A673 (cell line): ENCODE data around the gene DSCAML1. TPM values are rescaled to one million over a fixed set of nuclear protein-coding genes. Genes with fewer than 3 reads are reported as not detected.

Source experiments
- BruUV-seq: library from RNA; stranded (reverse); fragments of 400-500 nt; replicated peaks from 2 replicates; lab custom pipeline; 2021; lab: Mats Ljungman, UMichigan
- CTCF ChIA-PET: fragments of 300-600 bp; sonication (Branson Sonifier 250); formaldehyde crosslinking; loops from one replicate; lab custom pipeline; 2022; ENCODE audit warnings: antibody characterized with exemption; lab: Charles Lee
- POLR2A ChIA-PET: fragments of 300-600 bp; sonication (Branson Sonifier 250); formaldehyde crosslinking; loops from one replicate; lab custom pipeline; 2022; ENCODE audit warnings: antibody characterized with exemption; ENCODE audit not compliant: low non-redundant PET; lab: Charles Lee
- DNase-seq: peaks from one replicate; pipeline ENCODE4 v3.0.0-alpha.2; 2015; ENCODE audit warnings: low spot score
- H3K27ac ChIP-seq: fragments of 200-600 bp; sonication (generic); 2 replicates; pipeline ENCODE4 v1.5.1; 2016; ENCODE audit warnings: mixed run types, low read depth, mild to moderate bottlenecking, mixed read lengths, antibody characterized with exemption, low read length; ENCODE audit not compliant: poor library complexity, severe bottlenecking
- H3K27me3 ChIP-seq: fragments of 200-600 bp; sonication (generic); replicated peaks from 2 replicates; pipeline ENCODE4 v1.6.1; 2017; ENCODE audit warnings: mixed run types, low read depth, mild to moderate bottlenecking, mixed read lengths, antibody characterized with exemption, low read length; ENCODE audit not compliant: insufficient read depth, poor library complexity
- H3K36me3 ChIP-seq: fragments of 200-600 bp; sonication (generic); 2 replicates; pipeline ENCODE4 v1.6.1; 2016; ENCODE audit warnings: mixed run types, mild to moderate bottlenecking, mixed read lengths, antibody characterized with exemption, low read length; ENCODE audit not compliant: insufficient read depth, poor library complexity, severe bottlenecking
- H3K4me1 ChIP-seq: fragments of 200-600 bp; sonication (generic); 2 replicates; pipeline ENCODE4 v1.6.1; 2017; ENCODE audit warnings: mixed run types, mild to moderate bottlenecking, mixed read lengths, antibody characterized with exemption, low read length; ENCODE audit not compliant: insufficient read depth, poor library complexity, severe bottlenecking
- H3K4me3 ChIP-seq: fragments of 200-600 bp; sonication (generic); 2 replicates; pipeline ENCODE4 v1.5.1; 2016; ENCODE audit warnings: low read depth, mixed run types, mild to moderate bottlenecking, mixed read lengths, low read length; ENCODE audit not compliant: poor library complexity, severe bottlenecking
- H3K9me3 ChIP-seq: fragments of 200-600 bp; sonication (generic); 2 replicates; pipeline ENCODE4 v1.6.1; 2016; ENCODE audit warnings: mixed run types, low read depth, mild to moderate bottlenecking, mixed read lengths, antibody characterized with exemption, low read length; ENCODE audit not compliant: poor library complexity, severe bottlenecking
- EZH2 ChIP-seq: fragments of 200-600 bp; sonication (generic); IDR thresholded peaks from 2 replicates; pipeline ENCODE4 v1.6.1; 2017; ENCODE audit warnings: borderline replicate concordance, low read depth, mild to moderate bottlenecking, mixed read lengths, antibody characterized with exemption, low read length; ENCODE audit not compliant: poor library complexity, severe bottlenecking
- intact Hi-C: fragments of 100-400 bp; cut with micrococcal nuclease; formaldehyde crosslinking; loops from one replicate; pipeline ENCODE4 v1.10.0; 2022; ENCODE audit not compliant: unreplicated experiment
- total RNA-seq: library from RNA; stranded (reverse); gene quantifications from 2 replicates; pipeline ENCODE4 v1.2.3, GENCODE V29; 2021
- TF ChIP-seq, protein P1 (sequence below): fragments of 300-800, 200-600 bp; sonication (generic); conservative IDR thresholded peaks from 2 replicates; pipeline ENCODE4 v1.5.1; 2017; ENCODE audit warnings: low read depth, mild to moderate bottlenecking, antibody characterized with exemption, low read length, moderate library complexity, mixed read lengths

The DSCAML1 gene
- total RNA-seq, 1 experiment from 2014 or later = not detected

DNA sequence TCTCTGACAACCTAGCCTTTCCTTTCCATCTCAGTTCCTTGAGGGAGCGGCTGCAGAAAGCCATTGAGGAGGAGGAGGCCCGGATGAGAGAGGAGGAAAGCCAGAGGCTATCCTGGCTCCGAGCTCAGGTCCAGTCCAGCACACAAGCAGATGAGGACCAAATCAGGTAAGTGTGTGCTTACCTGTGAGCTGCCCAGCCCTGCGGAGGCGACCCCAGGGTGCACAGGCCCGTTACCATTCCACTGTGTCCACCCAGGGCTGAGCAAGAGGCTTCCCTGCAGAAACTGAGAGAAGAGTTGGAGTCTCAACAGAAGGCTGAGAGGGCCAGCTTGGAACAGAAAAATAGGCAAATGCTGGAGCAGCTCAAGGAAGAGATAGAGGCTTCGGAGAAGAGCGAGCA lies 406.3 kb downstream of the DSCAML1 start:
- Histone ChIP-seq H3K4me3 (no peak overlapping the region), H3K4me1 (no peaks in the 10 kb centered on the region), H3K36me3 (peaks cover 20% of the 10 kb centered on the region), H3K27me3 (no peaks in the 10 kb centered on the region), H3K9me3 (no peaks in the 10 kb centered on the region), H3K27ac (no peak overlapping the region)
- TF ChIP-seq, protein P1, sequence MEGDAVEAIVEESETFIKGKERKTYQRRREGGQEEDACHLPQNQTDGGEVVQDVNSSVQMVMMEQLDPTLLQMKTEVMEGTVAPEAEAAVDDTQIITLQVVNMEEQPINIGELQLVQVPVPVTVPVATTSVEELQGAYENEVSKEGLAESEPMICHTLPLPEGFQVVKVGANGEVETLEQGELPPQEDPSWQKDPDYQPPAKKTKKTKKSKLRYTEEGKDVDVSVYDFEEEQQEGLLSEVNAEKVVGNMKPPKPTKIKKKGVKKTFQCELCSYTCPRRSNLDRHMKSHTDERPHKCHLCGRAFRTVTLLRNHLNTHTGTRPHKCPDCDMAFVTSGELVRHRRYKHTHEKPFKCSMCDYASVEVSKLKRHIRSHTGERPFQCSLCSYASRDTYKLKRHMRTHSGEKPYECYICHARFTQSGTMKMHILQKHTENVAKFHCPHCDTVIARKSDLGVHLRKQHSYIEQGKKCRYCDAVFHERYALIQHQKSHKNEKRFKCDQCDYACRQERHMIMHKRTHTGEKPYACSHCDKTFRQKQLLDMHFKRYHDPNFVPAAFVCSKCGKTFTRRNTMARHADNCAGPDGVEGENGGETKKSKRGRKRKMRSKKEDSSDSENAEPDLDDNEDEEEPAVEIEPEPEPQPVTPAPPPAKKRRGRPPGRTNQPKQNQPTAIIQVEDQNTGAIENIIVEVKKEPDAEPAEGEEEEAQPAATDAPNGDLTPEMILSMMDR = no peak
- no peak for TF ChIP-seq EZH2
- POLR2A ChIA-PET = no interaction called here
- intact Hi-C loops = no loop called here
- no TSS peak for BruUV-seq
- CTCF ChIA-PET = no interaction called here
- DNase-seq = no peak

DNA sequence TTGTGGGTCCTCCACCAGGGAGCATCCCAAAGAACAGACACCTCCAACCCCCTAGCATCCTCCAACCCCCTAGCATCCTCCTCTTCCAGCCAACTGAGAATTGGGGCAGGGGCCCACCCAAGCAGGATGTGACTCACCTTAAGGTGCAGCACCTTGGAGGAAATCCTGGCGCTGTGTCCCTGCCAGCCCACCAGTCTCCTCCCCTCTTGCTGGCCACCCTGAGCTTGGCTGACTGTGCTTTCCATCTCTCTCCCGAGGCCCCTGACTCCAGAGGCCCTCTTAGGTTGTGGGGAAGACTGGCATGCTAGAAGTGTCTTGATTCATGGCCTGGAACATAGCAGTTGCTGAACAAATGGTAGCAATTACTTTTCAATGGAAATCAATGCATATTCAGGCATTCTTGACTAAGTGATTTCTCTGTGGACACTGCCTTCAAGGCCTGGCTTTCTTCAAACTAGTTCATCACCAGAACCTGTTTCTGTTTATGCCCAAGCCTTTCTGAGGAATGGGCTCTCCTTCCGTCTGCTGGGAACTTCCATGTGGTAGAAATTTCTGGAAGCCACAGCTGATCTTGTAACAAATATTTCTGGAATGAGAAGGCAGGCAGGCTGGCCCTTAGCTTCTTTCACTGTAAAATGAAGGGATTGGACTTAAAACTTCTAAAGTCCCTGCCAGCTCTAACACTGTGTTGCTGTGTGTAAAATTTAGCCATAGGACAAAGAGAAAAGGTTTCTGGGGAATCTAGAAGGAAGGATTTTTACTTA lies 408.8 kb downstream of the DSCAML1 start:
- H3K36me3 ChIP-seq = peaks cover 12% of the 10 kb centered on the region
- no peaks in the 10 kb centered on the region for H3K4me1 ChIP-seq
- intact Hi-C loops = no loop called here
- no TSS peak for BruUV-seq
- no peaks in the 10 kb centered on the region for H3K9me3 ChIP-seq
- no peak overlapping the region for H3K4me3 ChIP-seq
- no peak overlapping the region for H3K27ac ChIP-seq
- CTCF ChIA-PET = no interaction called here
- no peak for DNase-seq
- POLR2A ChIA-PET = no interaction called here
- no peaks in the 10 kb centered on the region for H3K27me3 ChIP-seq
- TF ChIP-seq EZH2 = no peak
- TF ChIP-seq, protein P1 = no peak

DNA sequence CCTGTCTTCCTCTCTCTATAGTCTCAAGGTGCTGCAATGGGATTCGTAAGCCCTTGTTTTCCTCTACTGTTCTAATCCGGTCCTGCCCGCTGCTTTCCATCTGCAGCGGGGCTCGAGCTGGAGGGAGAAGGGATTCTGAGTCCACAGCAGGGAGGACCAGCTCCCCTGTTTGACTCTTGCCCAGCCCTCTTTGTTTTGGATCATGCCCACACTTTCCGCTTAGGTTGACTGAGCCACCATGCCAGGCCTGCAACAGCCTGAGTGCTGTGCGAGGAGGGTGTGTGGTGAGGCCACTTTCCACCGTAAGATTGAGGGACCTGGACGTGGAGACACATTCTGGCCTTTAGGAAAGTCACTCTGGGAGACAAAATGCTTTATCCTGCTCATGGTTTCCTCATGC lies 411.1 kb downstream of the DSCAML1 start:
- DNase-seq = no peak
- intact Hi-C loops = no loop called here
- no peaks in the 10 kb centered on the region for H3K4me1 ChIP-seq
- CTCF ChIA-PET = no interaction called here
- H3K9me3 ChIP-seq = no peaks in the 10 kb centered on the region
- POLR2A ChIA-PET = no interaction called here
- H3K4me3 ChIP-seq = no peak overlapping the region
- TF ChIP-seq, protein P1 = no peak
- no peak for TF ChIP-seq EZH2
- H3K27me3 ChIP-seq = no peaks in the 10 kb centered on the region
- H3K36me3 ChIP-seq = peaks cover 6% of the 10 kb centered on the region
- BruUV-seq = no TSS peak
- no peak overlapping the region for H3K27ac ChIP-seq
